ENCODE measurements around the gene TBX5. TPM values are rescaled to one million over a fixed set of nuclear protein-coding genes. Genes with fewer than 3 reads are reported as not detected.

The TBX5 gene
- total and polyA plus RNA-seq, 4 donors, result 0.17 TPM; not detected in 3

- no peak for DNase-seq (ENCODE audit: low read depth in 4 of 6, low spot score in 6 of 6)
- WGBS (ENCODE audit: insufficient coverage), result under 1% methylated on average over 48 of the region's 48 CpGs
- Histone ChIP-seq H3K4me3 (ENCODE audit: low read depth, low read length) (no peak overlapping the region), H3K27ac (ENCODE audit: low read depth, low read length) (no peak overlapping the region), H3K36me3 (ENCODE audit: control insufficient read depth, insufficient read depth, low read length) (no peaks in the 10 kb centered on the region), H3K27me3 (ENCODE audit: control insufficient read depth, insufficient read depth, low read length) (peaks cover 97% of the 10 kb centered on the region), H3K9me3 (ENCODE audit: control insufficient read depth, insufficient read depth, low read length) (no peaks in the 10 kb centered on the region), H3K4me1 (ENCODE audit: control insufficient read depth, insufficient read depth, low read length) (peaks cover 4% of the 10 kb centered on the region)
Observed at GRCh38 chr12:114414031-114414865, 8.3 kb upstream of the TBX5 start.

GRCh38 chr12:114412825-114413749 is 7.1 kb upstream of the TBX5 start:
- H3K27me3 ChIP-seq (ENCODE audit: control insufficient read depth, insufficient read depth, low read length), result peaks cover 100% of the 10 kb centered on the region
- no peak for DNase-seq (ENCODE audit: low read depth in 4 of 6, low spot score in 6 of 6)
- no peak overlapping the region for H3K27ac ChIP-seq (ENCODE audit: low read depth, low read length)
- 1% methylated on average over 12 of the region's 20 CpGs for WGBS (ENCODE audit: insufficient coverage)
- no peaks in the 10 kb centered on the region for H3K36me3 ChIP-seq (ENCODE audit: control insufficient read depth, insufficient read depth, low read length)
- peaks cover 14% of the 10 kb centered on the region for H3K4me1 ChIP-seq (ENCODE audit: control insufficient read depth, insufficient read depth, low read length)
- H3K9me3 ChIP-seq (ENCODE audit: control insufficient read depth, insufficient read depth, low read length), result no peaks in the 10 kb centered on the region
- no peak overlapping the region for H3K4me3 ChIP-seq (ENCODE audit: low read depth, low read length)

- H3K27ac ChIP-seq (ENCODE audit: low read depth, low read length), result no peak overlapping the region
- H3K9me3 ChIP-seq (ENCODE audit: control insufficient read depth, insufficient read depth, low read length), result no peaks in the 10 kb centered on the region
- WGBS (ENCODE audit: insufficient coverage), result 4% methylated on average over 7 of the region's 7 CpGs
- DNase-seq (ENCODE audit: low read depth in 4 of 6, low spot score in 6 of 6), result no peak
- peaks cover 100% of the 10 kb centered on the region for H3K27me3 ChIP-seq (ENCODE audit: control insufficient read depth, insufficient read depth, low read length)
- H3K36me3 ChIP-seq (ENCODE audit: control insufficient read depth, insufficient read depth, low read length), result no peaks in the 10 kb centered on the region
- peaks cover 14% of the 10 kb centered on the region for H3K4me1 ChIP-seq (ENCODE audit: control insufficient read depth, insufficient read depth, low read length)
- H3K4me3 ChIP-seq (ENCODE audit: low read depth, low read length), result no peak overlapping the region
Observed at GRCh38 chr12:114412307-114412706, 6.4 kb upstream of the TBX5 start.

- peaks cover 14% of the 10 kb centered on the region for H3K4me1 ChIP-seq (ENCODE audit: control insufficient read depth, insufficient read depth, low read length)
- no peak overlapping the region for H3K27ac ChIP-seq (ENCODE audit: low read depth, low read length)
- 14% methylated on average over 11 of the region's 14 CpGs for WGBS (ENCODE audit: insufficient coverage)
- no peak overlapping the region for H3K4me3 ChIP-seq (ENCODE audit: low read depth, low read length)
- no peaks in the 10 kb centered on the region for H3K9me3 ChIP-seq (ENCODE audit: control insufficient read depth, insufficient read depth, low read length)
- DNase-seq (ENCODE audit: low read depth in 4 of 6, low spot score in 6 of 6), result no peak
- peaks cover 100% of the 10 kb centered on the region for H3K27me3 ChIP-seq (ENCODE audit: control insufficient read depth, insufficient read depth, low read length)
- H3K36me3 ChIP-seq (ENCODE audit: control insufficient read depth, insufficient read depth, low read length), result no peaks in the 10 kb centered on the region
Observed at GRCh38 chr12:114411071-114411837, 5.3 kb upstream of the TBX5 start.

GRCh38 chr12:114409852-114410600 is 4.1 kb upstream of the TBX5 start:
- H3K36me3 ChIP-seq (ENCODE audit: control insufficient read depth, insufficient read depth, low read length), result no peaks in the 10 kb centered on the region
- peaks cover 22% of the 10 kb centered on the region for H3K4me1 ChIP-seq (ENCODE audit: control insufficient read depth, insufficient read depth, low read length)
- H3K27me3 ChIP-seq (ENCODE audit: control insufficient read depth, insufficient read depth, low read length), result peaks cover 100% of the 10 kb centered on the region
- no peak overlapping the region for H3K4me3 ChIP-seq (ENCODE audit: low read depth, low read length)
- no peak overlapping the region for H3K27ac ChIP-seq (ENCODE audit: low read depth, low read length)
- WGBS (ENCODE audit: insufficient coverage), result 0% methylated on average over 2 of the region's 12 CpGs
- H3K9me3 ChIP-seq (ENCODE audit: control insufficient read depth, insufficient read depth, low read length), result no peaks in the 10 kb centered on the region
- no peak for DNase-seq (ENCODE audit: low read depth in 4 of 6, low spot score in 6 of 6)

- Histone ChIP-seq H3K27me3 (ENCODE audit: control insufficient read depth, insufficient read depth, low read length) (peaks cover 100% of the 10 kb centered on the region), H3K4me1 (ENCODE audit: control insufficient read depth, insufficient read depth, low read length) (peaks cover 25% of the 10 kb centered on the region), H3K27ac (ENCODE audit: low read depth, low read length) (no peak overlapping the region), H3K4me3 (ENCODE audit: low read depth, low read length) (no peak overlapping the region), H3K36me3 (ENCODE audit: control insufficient read depth, insufficient read depth, low read length) (no peaks in the 10 kb centered on the region), H3K9me3 (ENCODE audit: control insufficient read depth, insufficient read depth, low read length) (no peaks in the 10 kb centered on the region)
- WGBS (ENCODE audit: insufficient coverage), result under 1% methylated on average over 71 of the region's 71 CpGs
- peak in 2 of 6 donors; percentile 35 to 54 for DNase-seq (ENCODE audit: low read depth in 4 of 6, low spot score in 6 of 6)
Observed at GRCh38 chr12:114408886-114409851, 3.2 kb upstream of the TBX5 start.

GRCh38 chr12:114408471-114408885 is 2.5 kb upstream of the TBX5 start:
- 2% methylated on average over 19 of the region's 21 CpGs for WGBS (ENCODE audit: insufficient coverage)
- Histone ChIP-seq H3K27ac (ENCODE audit: low read depth, low read length) (no peak overlapping the region), H3K4me3 (ENCODE audit: low read depth, low read length) (no peak overlapping the region), H3K4me1 (ENCODE audit: control insufficient read depth, insufficient read depth, low read length) (peaks cover 25% of the 10 kb centered on the region), H3K36me3 (ENCODE audit: control insufficient read depth, insufficient read depth, low read length) (no peaks in the 10 kb centered on the region), H3K9me3 (ENCODE audit: control insufficient read depth, insufficient read depth, low read length) (no peaks in the 10 kb centered on the region), H3K27me3 (ENCODE audit: control insufficient read depth, insufficient read depth, low read length) (peaks cover 100% of the 10 kb centered on the region)
- no peak for DNase-seq (ENCODE audit: low read depth in 4 of 6, low spot score in 6 of 6)

- no peak overlapping the region for H3K4me3 ChIP-seq (ENCODE audit: low read depth, low read length)
- peaks cover 29% of the 10 kb centered on the region for H3K4me1 ChIP-seq (ENCODE audit: control insufficient read depth, insufficient read depth, low read length)
- under 1% methylated on average over 26 of the region's 31 CpGs for WGBS (ENCODE audit: insufficient coverage)
- H3K9me3 ChIP-seq (ENCODE audit: control insufficient read depth, insufficient read depth, low read length), result no peaks in the 10 kb centered on the region
- peaks cover 100% of the 10 kb centered on the region for H3K27me3 ChIP-seq (ENCODE audit: control insufficient read depth, insufficient read depth, low read length)
- no peak for DNase-seq (ENCODE audit: low read depth in 4 of 6, low spot score in 6 of 6)
- H3K27ac ChIP-seq (ENCODE audit: low read depth, low read length), result no peak overlapping the region
- H3K36me3 ChIP-seq (ENCODE audit: control insufficient read depth, insufficient read depth, low read length), result no peaks in the 10 kb centered on the region
Observed at GRCh38 chr12:114407842-114408411, 2.0 kb upstream of the TBX5 start.
